HEK293 (cell line): ENCODE data around the gene OR4K13.

Source experiments
- CTCF ChIA-PET: fragments of 350-600 bp; formaldehyde crosslinking; extraction: SDS; loops from one replicate; lab custom pipeline; 2021; ENCODE audit warnings: antibody characterized with exemption; lab: Yijun Ruan, JAX
- POLR2A ChIA-PET: fragments of 300-600 bp; formaldehyde crosslinking; extraction: SDS; loops from one replicate; lab custom pipeline; 2020; ENCODE audit warnings: antibody characterized with exemption, inconsistent platforms; lab: Yijun Ruan, JAX
- H3K27ac ChIP-seq: fragments of 200-500 bp; sonication (Bioruptor generic); 2 replicates; pipeline ENCODE4 v1.5.1; 2014; ENCODE audit warnings: low read depth, low read length, control low read depth, inconsistent platforms; ENCODE audit errors: extremely low read depth
- H3K36me3 ChIP-seq, 2 experiments: fragments of 200-500 bp in 1 of 2; sonication (Bioruptor generic) in 1 of 2; 1 replicate in 1 of 2; 2 replicates in 1 of 2; pipeline ENCODE4 v1.5.1; 2014 to 2017; ENCODE audit warnings: inconsistent platforms in 2 of 2, low read length in 2 of 2; ENCODE audit not compliant: control insufficient read depth in 2 of 2, insufficient read depth in 1 of 2
- H3K4me1 ChIP-seq: fragments of 200-500 bp; sonication (Bioruptor generic); 2 replicates; pipeline ENCODE4 v1.5.1; 2014; ENCODE audit warnings: mild to moderate bottlenecking, low read length, inconsistent platforms; ENCODE audit not compliant: control insufficient read depth, insufficient read depth
- H3K4me3 ChIP-seq: 2 replicates; pipeline ENCODE4 v1.5.1; 2011; ENCODE audit warnings: low read depth, mild to moderate bottlenecking, control low read depth, low read length, moderate library complexity
- H3K9me3 ChIP-seq: fragments of 200-500 bp; sonication (Bioruptor generic); 2 replicates; pipeline ENCODE4 v1.5.1; 2014; ENCODE audit warnings: low read depth, low read length, inconsistent platforms; ENCODE audit not compliant: control insufficient read depth, insufficient read depth
- GFI1B ChIP-seq: fragments of 450-650 bp; formaldehyde crosslinking; IDR thresholded peaks from 2 replicates; pipeline ENCODE4 v1.5.1; 2016; ENCODE audit warnings: missing biosample characterization, missing genetic modification characterization
- GLI2 ChIP-seq: fragments of 450-650 bp; formaldehyde crosslinking; IDR thresholded peaks from 2 replicates; pipeline ENCODE4; 2017; ENCODE audit warnings: missing biosample characterization, missing genetic modification characterization, low read depth, borderline replicate concordance
- GLI4 ChIP-seq: fragments of 450-650 bp; formaldehyde crosslinking; IDR thresholded peaks from 2 replicates; pipeline ENCODE4 v1.5.1; 2016; ENCODE audit warnings: missing biosample characterization, missing genetic modification characterization
- MYNN ChIP-seq: fragments of 450-650 bp; formaldehyde crosslinking; IDR thresholded peaks from 2 replicates; pipeline ENCODE4 v1.5.1; 2016; ENCODE audit warnings: missing biosample characterization, missing genetic modification characterization, borderline replicate concordance
- PRDM1 ChIP-seq: fragments of 450-650 bp; formaldehyde crosslinking; IDR thresholded peaks from 2 replicates; pipeline ENCODE4; 2016; ENCODE audit warnings: missing biosample characterization, missing genetic modification characterization
- RBAK ChIP-seq: fragments of 450-650 bp; formaldehyde crosslinking; IDR thresholded peaks from 2 replicates; pipeline ENCODE4 v1.5.1; 2016; ENCODE audit warnings: missing biosample characterization, missing genetic modification characterization
- ZBTB20 ChIP-seq: fragments of 450-650 bp; formaldehyde crosslinking; IDR thresholded peaks from 2 replicates; pipeline ENCODE4 v1.5.1; 2016; ENCODE audit warnings: missing biosample characterization, missing genetic modification characterization
- ZIC2 ChIP-seq: fragments of 450-650 bp; formaldehyde crosslinking; IDR thresholded peaks from 2 replicates; pipeline ENCODE4 v1.5.1; 2016; ENCODE audit warnings: missing biosample characterization, missing genetic modification characterization
- ZNF112 ChIP-seq: fragments of 450-650 bp; formaldehyde crosslinking; IDR thresholded peaks from 2 replicates; pipeline ENCODE4 v1.5.0; 2017; ENCODE audit warnings: missing biosample characterization, missing genetic modification characterization
- ZNF202 ChIP-seq: fragments of 450-650 bp; formaldehyde crosslinking; IDR thresholded peaks from 2 replicates; pipeline ENCODE4 v1.5.1; 2016; ENCODE audit warnings: missing biosample characterization, missing genetic modification characterization, borderline replicate concordance
- ZNF211 ChIP-seq: fragments of 450-650 bp; formaldehyde crosslinking; IDR thresholded peaks from 2 replicates; pipeline ENCODE4 v1.5.1; 2016; ENCODE audit warnings: low read depth, missing biosample characterization, missing genetic modification characterization
- ZNF214 ChIP-seq: fragments of 450-650 bp; formaldehyde crosslinking; IDR thresholded peaks from 2 replicates; pipeline ENCODE4 v1.5.1; 2017; ENCODE audit warnings: missing biosample characterization, mild to moderate bottlenecking, missing genetic modification characterization, borderline replicate concordance
- ZNF266 ChIP-seq: fragments of 450-650 bp; formaldehyde crosslinking; IDR thresholded peaks from 2 replicates; pipeline ENCODE4 v1.5.1; 2016; ENCODE audit warnings: missing biosample characterization, missing genetic modification characterization, low read depth
- ZNF274 ChIP-seq, 2 experiments: fragments of 200-500 bp in 1 of 2; fragments of 450-650 bp in 1 of 2; sonication (Bioruptor generic) in 1 of 2; formaldehyde crosslinking in 1 of 2; IDR thresholded peaks; 2 replicates each; pipeline versions ENCODE4 v1.5.1 to v1.6.1; 2014 to 2016; ENCODE audit warnings: borderline replicate concordance in 1 of 2, inconsistent platforms in 1 of 2, low read length in 1 of 2, missing biosample characterization in 1 of 2, missing genetic modification characterization in 1 of 2
- ZNF280C ChIP-seq: fragments of 450-650 bp; formaldehyde crosslinking; IDR thresholded peaks from 2 replicates; pipeline ENCODE4 v1.5.1; 2016; ENCODE audit warnings: missing biosample characterization, missing genetic modification characterization
- ZNF426 ChIP-seq: fragments of 450-650 bp; formaldehyde crosslinking; IDR thresholded peaks from 2 replicates; pipeline ENCODE4 v1.5.1; 2017; ENCODE audit warnings: missing biosample characterization, missing genetic modification characterization, mild to moderate bottlenecking, inconsistent platforms, moderate library complexity
- ZNF513 ChIP-seq: fragments of 450-650 bp; IDR thresholded peaks from 2 replicates; pipeline ENCODE4 v1.5.1; 2018; ENCODE audit warnings: missing biosample characterization, missing genetic modification characterization
- ZNF544 ChIP-seq: fragments of 450-650 bp; formaldehyde crosslinking; IDR thresholded peaks from 2 replicates; pipeline ENCODE4 v1.5.0; 2017; ENCODE audit warnings: missing biosample characterization, missing genetic modification characterization
- ZNF571 ChIP-seq: fragments of 450-650 bp; formaldehyde crosslinking; IDR thresholded peaks from 2 replicates; pipeline ENCODE4 v1.5.0; 2017; ENCODE audit warnings: missing biosample characterization, missing genetic modification characterization
- ZNF580 ChIP-seq: fragments of 450-650 bp; formaldehyde crosslinking; IDR thresholded peaks from 2 replicates; pipeline ENCODE4 v1.5.1; 2016; ENCODE audit warnings: missing biosample characterization, missing genetic modification characterization
- ZNF596 ChIP-seq: fragments of 450-650 bp; IDR thresholded peaks from 2 replicates; pipeline ENCODE4 v1.5.0; 2018; ENCODE audit warnings: missing biosample characterization, mild to moderate bottlenecking, missing genetic modification characterization, moderate library complexity
- ZNF707 ChIP-seq: fragments of 450-650 bp; formaldehyde crosslinking; IDR thresholded peaks from 2 replicates; pipeline ENCODE4 v1.5.1; 2016; ENCODE audit warnings: missing biosample characterization, missing genetic modification characterization
- TF ChIP-seq, protein P1 (sequence below): fragments of 450-650 bp; formaldehyde crosslinking; IDR thresholded peaks from 2 replicates; pipeline ENCODE4 v1.5.1; 2016; ENCODE audit warnings: missing biosample characterization, missing genetic modification characterization
- TF ChIP-seq, protein P2 (sequence below): IDR thresholded peaks from 2 replicates; pipeline ENCODE4 v1.6.1; 2011; ENCODE audit warnings: mild to moderate bottlenecking, low read depth, low read length, borderline replicate concordance

The OR4K13 gene

GRCh38 chr14:20048202-20048601, 12.4 kb upstream of the OR4K13 start (continued):
- TF ChIP-seq ZNF202 (tag by site-specific recombination): no peak
- TF ChIP-seq, all 188 proteins: peak for 0

DNA sequence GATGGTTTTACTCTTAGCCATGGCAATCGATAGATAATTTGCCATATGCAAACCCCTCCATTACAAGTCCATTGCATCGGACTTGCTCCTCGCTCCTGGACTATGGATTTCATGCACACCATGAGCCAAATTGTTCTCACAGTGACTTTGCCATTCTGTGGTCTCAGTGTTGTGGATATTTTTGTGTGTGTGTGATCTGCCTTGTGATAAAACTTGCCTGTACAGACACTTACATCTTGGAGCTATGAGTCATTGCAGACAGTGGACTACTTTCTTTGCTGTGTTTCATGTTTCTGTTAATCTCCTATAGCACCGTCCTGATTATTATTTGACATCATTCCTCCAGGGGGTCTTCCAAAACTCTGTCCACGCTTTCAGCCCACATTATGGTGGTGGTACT, 8.4 kb upstream of the OR4K13 start:
- H3K4me1 ChIP-seq: no peaks in the 10 kb centered on the region
- no peak overlapping the region for H3K4me3 ChIP-seq
- ChIA-PET CTCF (no interaction called here), POLR2A (no interaction called here)
- TF ChIP-seq, protein P1, sequence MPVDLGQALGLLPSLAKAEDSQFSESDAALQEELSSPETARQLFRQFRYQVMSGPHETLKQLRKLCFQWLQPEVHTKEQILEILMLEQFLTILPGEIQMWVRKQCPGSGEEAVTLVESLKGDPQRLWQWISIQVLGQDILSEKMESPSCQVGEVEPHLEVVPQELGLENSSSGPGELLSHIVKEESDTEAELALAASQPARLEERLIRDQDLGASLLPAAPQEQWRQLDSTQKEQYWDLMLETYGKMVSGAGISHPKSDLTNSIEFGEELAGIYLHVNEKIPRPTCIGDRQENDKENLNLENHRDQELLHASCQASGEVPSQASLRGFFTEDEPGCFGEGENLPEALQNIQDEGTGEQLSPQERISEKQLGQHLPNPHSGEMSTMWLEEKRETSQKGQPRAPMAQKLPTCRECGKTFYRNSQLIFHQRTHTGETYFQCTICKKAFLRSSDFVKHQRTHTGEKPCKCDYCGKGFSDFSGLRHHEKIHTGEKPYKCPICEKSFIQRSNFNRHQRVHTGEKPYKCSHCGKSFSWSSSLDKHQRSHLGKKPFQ (tag by site-specific recombination): no peak
- no peak for TF ChIP-seq GLI4 (tag by site-specific recombination)
- TF ChIP-seq, protein P2, sequence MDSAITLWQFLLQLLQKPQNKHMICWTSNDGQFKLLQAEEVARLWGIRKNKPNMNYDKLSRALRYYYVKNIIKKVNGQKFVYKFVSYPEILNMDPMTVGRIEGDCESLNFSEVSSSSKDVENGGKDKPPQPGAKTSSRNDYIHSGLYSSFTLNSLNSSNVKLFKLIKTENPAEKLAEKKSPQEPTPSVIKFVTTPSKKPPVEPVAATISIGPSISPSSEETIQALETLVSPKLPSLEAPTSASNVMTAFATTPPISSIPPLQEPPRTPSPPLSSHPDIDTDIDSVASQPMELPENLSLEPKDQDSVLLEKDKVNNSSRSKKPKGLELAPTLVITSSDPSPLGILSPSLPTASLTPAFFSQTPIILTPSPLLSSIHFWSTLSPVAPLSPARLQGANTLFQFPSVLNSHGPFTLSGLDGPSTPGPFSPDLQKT: no peak
- TF ChIP-seq ZNF112 (tag by site-specific recombination): no peak
- no peak overlapping the region for H3K27ac ChIP-seq
- no peaks in the 10 kb centered on the region for H3K9me3 ChIP-seq
- no peaks in the 10 kb centered on the region for H3K36me3 ChIP-seq

GRCh38 chr14:20035449-20035848, 389 bp downstream of the OR4K13 start:
- Histone ChIP-seq H3K36me3 (no peaks in the 10 kb centered on the region), H3K4me1 (no peaks in the 10 kb centered on the region)
- CTCF ChIA-PET: no interaction called here
- TF ChIP-seq ZNF280C (no peak), ZNF266 (no peak), PRDM1 (tag by site-specific recombination) (no peak), ZNF544 (tag by site-specific recombination) (no peak), ZBTB20 (tag by site-specific recombination) (no peak), ZIC2 (no peak), ZNF571 (tag by site-specific recombination) (no peak), ZNF580 (tag by site-specific recombination) (no peak), ZNF211 (tag by site-specific recombination) (no peak)
- TF ChIP-seq, all 188 proteins: peak for 0
- no peak overlapping the region for H3K27ac ChIP-seq
- H3K4me3 ChIP-seq: no peak overlapping the region
- POLR2A ChIA-PET: no interaction called here
- H3K9me3 ChIP-seq: no peaks in the 10 kb centered on the region

DNA sequence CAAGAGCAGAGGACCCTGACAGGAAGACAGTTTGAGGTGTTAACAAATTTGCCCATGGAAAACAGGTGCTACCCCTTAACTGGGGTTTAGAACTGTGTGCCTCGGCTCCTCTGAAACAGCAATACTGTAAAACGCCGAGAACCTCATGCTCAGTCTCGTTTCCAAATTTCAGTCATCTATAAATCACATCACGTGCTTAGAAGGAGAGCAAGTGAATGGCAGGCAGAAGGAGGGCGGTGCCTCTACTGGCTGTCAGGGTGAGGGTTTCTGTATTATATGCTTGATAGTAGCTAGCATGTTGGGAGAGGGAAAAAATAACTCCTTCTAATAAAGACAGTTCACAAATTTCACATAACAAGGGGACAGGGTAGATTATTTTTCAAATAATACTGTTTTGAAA, 4.8 kb downstream of the OR4K13 start:
- CTCF ChIA-PET: interaction anchor here (0.6 to 0.8 kb wide), 3 partner anchors 12 to 261 kb away, joined by 3 to 5 read pairs (median 3); no protein-coding TSS in a partner anchor
- Histone ChIP-seq H3K27ac (no peak overlapping the region), H3K36me3 (no peaks in the 10 kb centered on the region), H3K9me3 (no peaks in the 10 kb centered on the region), H3K4me1 (no peaks in the 10 kb centered on the region), H3K4me3 (no peak overlapping the region)
- POLR2A ChIA-PET: no interaction called here
- TF ChIP-seq RBAK (tag by site-specific recombination) (no peak), ZNF513 (tag by site-specific recombination) (no peak), ZNF426 (tag by site-specific recombination) (no peak), ZNF214 (tag by site-specific recombination) (no peak), ZNF596 (tag by site-specific recombination) (no peak), ZNF707 (tag by site-specific recombination) (no peak), GFI1B (tag by site-specific recombination) (no peak), GLI2 (tag by site-specific recombination) (no peak), MYNN (no peak), ZNF274 (IDR thresholded peaks at IDR 0.05; ENCODE audit: low read length) (no peak), ZNF274 (tag by site-specific recombination; IDR thresholded peaks at IDR 0.05; ENCODE audit: borderline replicate concordance) (no peak)
